ENCODE data around the gene MRPL3. TPM values are rescaled to one million over a fixed set of nuclear protein-coding genes. Genes with fewer than 3 reads are reported as not detected.

The MRPL3 gene
- total and polyA plus RNA-seq, 2 donors (not counting 1 experiment from before 2014, with no cell fraction given): 80.1 to 141 TPM

DNA sequence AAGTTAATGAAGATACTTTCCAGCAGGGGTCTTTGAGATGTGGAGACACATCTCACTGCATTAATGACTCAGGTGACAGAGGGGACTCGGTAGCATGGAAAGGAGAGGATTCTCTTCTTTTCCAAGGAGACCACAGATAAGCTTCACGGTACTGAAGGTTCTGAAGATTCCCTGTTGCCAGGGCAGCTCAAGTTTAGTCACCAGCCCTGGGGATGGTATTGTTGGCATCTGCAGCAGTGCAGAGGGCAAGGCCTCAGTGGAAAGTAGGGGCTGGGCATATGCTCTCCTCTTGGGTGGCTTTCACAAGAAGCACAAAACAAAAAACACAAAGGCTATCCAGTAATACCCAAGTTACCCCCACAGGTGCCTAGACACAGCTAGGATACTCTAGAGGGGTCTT is 38.0 kb upstream of the MRPL3 start:
- no peaks in the 10 kb centered on the region for H3K27me3 ChIP-seq (ENCODE audit: control insufficient read depth, insufficient read depth, low read length)
- H4K20me1 ChIP-seq (ENCODE audit: control insufficient read depth, extremely low read depth, insufficient read depth, low read length): no peaks in the 10 kb centered on the region
- no peaks in the 10 kb centered on the region for H3K9me3 ChIP-seq (ENCODE audit: control insufficient read depth, insufficient read depth, low read depth, low read length)
- no peak for DNase-seq (ENCODE audit: low read depth in 2 of 2)
- TF ChIP-seq, protein P1, sequence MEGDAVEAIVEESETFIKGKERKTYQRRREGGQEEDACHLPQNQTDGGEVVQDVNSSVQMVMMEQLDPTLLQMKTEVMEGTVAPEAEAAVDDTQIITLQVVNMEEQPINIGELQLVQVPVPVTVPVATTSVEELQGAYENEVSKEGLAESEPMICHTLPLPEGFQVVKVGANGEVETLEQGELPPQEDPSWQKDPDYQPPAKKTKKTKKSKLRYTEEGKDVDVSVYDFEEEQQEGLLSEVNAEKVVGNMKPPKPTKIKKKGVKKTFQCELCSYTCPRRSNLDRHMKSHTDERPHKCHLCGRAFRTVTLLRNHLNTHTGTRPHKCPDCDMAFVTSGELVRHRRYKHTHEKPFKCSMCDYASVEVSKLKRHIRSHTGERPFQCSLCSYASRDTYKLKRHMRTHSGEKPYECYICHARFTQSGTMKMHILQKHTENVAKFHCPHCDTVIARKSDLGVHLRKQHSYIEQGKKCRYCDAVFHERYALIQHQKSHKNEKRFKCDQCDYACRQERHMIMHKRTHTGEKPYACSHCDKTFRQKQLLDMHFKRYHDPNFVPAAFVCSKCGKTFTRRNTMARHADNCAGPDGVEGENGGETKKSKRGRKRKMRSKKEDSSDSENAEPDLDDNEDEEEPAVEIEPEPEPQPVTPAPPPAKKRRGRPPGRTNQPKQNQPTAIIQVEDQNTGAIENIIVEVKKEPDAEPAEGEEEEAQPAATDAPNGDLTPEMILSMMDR (conservative IDR thresholded peaks at IDR 0.05 in 1 of 2, IDR thresholded peaks at IDR 0.05 in 1 of 2; ENCODE audit: low read depth in 1 of 2, low read length in 2 of 2): no peak
- TF ChIP-seq EZH2 (IDR thresholded peaks at IDR 0.05; ENCODE audit: low read length, missing control alignments): no peak
- H3K4me1 ChIP-seq (ENCODE audit: control insufficient read depth, extremely low read depth, insufficient read depth, low read length): peaks cover 4% of the 10 kb centered on the region
- H3K4me2 ChIP-seq (ENCODE audit: extremely low read depth, insufficient read depth, low read length): no peak overlapping the region
- no peak overlapping the region for H2AFZ ChIP-seq (ENCODE audit: low read length)
- H3K4me3 ChIP-seq (replicated peaks in 1 of 4; ENCODE audit: control extremely low read depth in 1 of 4, insufficient read depth in 1 of 4, low read depth in 3 of 4, low read length in 4 of 4): no peak overlapping the region
- H3K27ac ChIP-seq (ENCODE audit: insufficient read depth, low read length): no peak overlapping the region
- H3K9ac ChIP-seq (ENCODE audit: insufficient read depth, low read length): no peak overlapping the region
- H3K79me2 ChIP-seq (ENCODE audit: control insufficient read depth, insufficient read depth, low read length): no peaks in the 10 kb centered on the region
- H3K36me3 ChIP-seq (ENCODE audit: control insufficient read depth, insufficient read depth, low read length): no peaks in the 10 kb centered on the region

DNA sequence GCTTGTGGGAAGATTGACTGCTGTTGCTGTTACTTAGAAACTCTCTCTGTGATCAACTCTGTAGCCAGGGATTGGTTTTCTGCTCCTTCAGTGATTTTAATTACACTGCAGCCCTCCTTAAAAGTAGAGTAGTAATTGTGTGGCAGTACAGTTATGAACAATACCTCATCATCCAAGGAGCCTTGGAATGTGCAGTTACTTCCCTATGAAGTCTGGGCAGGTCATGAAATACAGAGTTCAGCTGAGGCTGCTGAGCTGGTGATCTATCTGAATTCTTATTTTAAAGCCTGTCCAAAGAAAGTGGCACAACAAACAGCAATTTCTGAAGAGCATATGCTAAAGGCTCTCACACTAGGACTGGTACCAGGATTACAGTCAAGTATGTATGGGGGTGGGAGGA is 37.4 kb upstream of the MRPL3 start:
- Histone ChIP-seq H2AFZ (ENCODE audit: low read length) (no peak overlapping the region), H3K4me3 (replicated peaks in 1 of 4; ENCODE audit: control extremely low read depth in 1 of 4, insufficient read depth in 1 of 4, low read depth in 3 of 4, low read length in 4 of 4) (no peak overlapping the region), H3K79me2 (ENCODE audit: control insufficient read depth, insufficient read depth, low read length) (no peaks in the 10 kb centered on the region), H4K20me1 (ENCODE audit: control insufficient read depth, extremely low read depth, insufficient read depth, low read length) (no peaks in the 10 kb centered on the region), H3K27ac (ENCODE audit: insufficient read depth, low read length) (no peak overlapping the region), H3K9ac (ENCODE audit: insufficient read depth, low read length) (no peak overlapping the region), H3K4me1 (ENCODE audit: control insufficient read depth, extremely low read depth, insufficient read depth, low read length) (peaks cover 4% of the 10 kb centered on the region), H3K36me3 (ENCODE audit: control insufficient read depth, insufficient read depth, low read length) (no peaks in the 10 kb centered on the region), H3K27me3 (ENCODE audit: control insufficient read depth, insufficient read depth, low read length) (no peaks in the 10 kb centered on the region), H3K4me2 (ENCODE audit: extremely low read depth, insufficient read depth, low read length) (no peak overlapping the region), H3K9me3 (ENCODE audit: control insufficient read depth, insufficient read depth, low read depth, low read length) (no peaks in the 10 kb centered on the region)
- TF ChIP-seq, protein P1 (conservative IDR thresholded peaks at IDR 0.05 in 1 of 2, IDR thresholded peaks at IDR 0.05 in 1 of 2; ENCODE audit: low read depth in 1 of 2, low read length in 2 of 2): no peak
- TF ChIP-seq EZH2 (IDR thresholded peaks at IDR 0.05; ENCODE audit: low read length, missing control alignments): no peak
- peak in 1 of 2 donors; percentile 41 for DNase-seq (ENCODE audit: low read depth in 2 of 2)

DNA sequence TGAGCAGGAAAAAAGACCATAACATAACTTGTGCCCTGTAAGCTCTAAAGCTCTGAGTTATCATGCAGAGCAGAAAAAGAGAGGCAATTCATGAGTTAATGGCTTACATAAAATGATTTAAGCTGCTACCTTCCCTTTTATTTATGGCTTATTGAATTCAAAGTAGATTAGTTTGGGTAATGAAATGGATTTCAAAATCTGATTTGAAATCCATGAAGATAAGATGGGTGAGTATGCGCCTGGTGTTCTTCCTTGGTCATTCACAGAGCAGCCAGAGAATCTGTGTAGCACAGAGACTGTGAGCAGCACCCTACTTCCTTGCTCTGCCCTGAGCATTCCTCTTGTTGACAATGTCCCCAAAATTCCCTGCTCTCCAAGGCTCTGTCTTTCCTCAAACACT is 36.2 kb upstream of the MRPL3 start:
- H3K4me3 ChIP-seq (replicated peaks in 1 of 4; ENCODE audit: control extremely low read depth in 1 of 4, insufficient read depth in 1 of 4, low read depth in 3 of 4, low read length in 4 of 4): no peak overlapping the region
- H3K79me2 ChIP-seq (ENCODE audit: control insufficient read depth, insufficient read depth, low read length): no peaks in the 10 kb centered on the region

More for the DNA sequence above, 36.2 kb upstream of the MRPL3 start:
- H3K9me3 ChIP-seq (ENCODE audit: control insufficient read depth, insufficient read depth, low read depth, low read length): no peaks in the 10 kb centered on the region
- H3K4me1 ChIP-seq (ENCODE audit: control insufficient read depth, extremely low read depth, insufficient read depth, low read length): peaks cover under 1% of the 10 kb centered on the region
- no peak for TF ChIP-seq EZH2 (IDR thresholded peaks at IDR 0.05; ENCODE audit: low read length, missing control alignments)
- TF ChIP-seq, protein P1 (conservative IDR thresholded peaks at IDR 0.05 in 1 of 2, IDR thresholded peaks at IDR 0.05 in 1 of 2; ENCODE audit: low read depth in 1 of 2, low read length in 2 of 2): no peak
- H3K4me2 ChIP-seq (ENCODE audit: extremely low read depth, insufficient read depth, low read length): no peak overlapping the region
- H3K36me3 ChIP-seq (ENCODE audit: control insufficient read depth, insufficient read depth, low read length): no peaks in the 10 kb centered on the region
- no peak overlapping the region for H3K9ac ChIP-seq (ENCODE audit: insufficient read depth, low read length)
- no peak overlapping the region for H2AFZ ChIP-seq (ENCODE audit: low read length)
- H3K27ac ChIP-seq (ENCODE audit: insufficient read depth, low read length): no peak overlapping the region
- no peaks in the 10 kb centered on the region for H3K27me3 ChIP-seq (ENCODE audit: control insufficient read depth, insufficient read depth, low read length)
- H4K20me1 ChIP-seq (ENCODE audit: control insufficient read depth, extremely low read depth, insufficient read depth, low read length): no peaks in the 10 kb centered on the region
- no peak for DNase-seq (ENCODE audit: low read depth in 2 of 2)

Data from fibroblast of lung (primary cell).